HG03565 (cell line): ENCODE results near the gene NME2.

Experiments used
- ATAC-seq: cut with Tn5 transposase; IDR thresholded peaks from one replicate; pipeline ENCODE4 v1.9.1; 2021; ENCODE audit warnings: mild to moderate bottlenecking, moderate library complexity; ENCODE audit not compliant: unreplicated experiment

Gene NME2

DNA sequence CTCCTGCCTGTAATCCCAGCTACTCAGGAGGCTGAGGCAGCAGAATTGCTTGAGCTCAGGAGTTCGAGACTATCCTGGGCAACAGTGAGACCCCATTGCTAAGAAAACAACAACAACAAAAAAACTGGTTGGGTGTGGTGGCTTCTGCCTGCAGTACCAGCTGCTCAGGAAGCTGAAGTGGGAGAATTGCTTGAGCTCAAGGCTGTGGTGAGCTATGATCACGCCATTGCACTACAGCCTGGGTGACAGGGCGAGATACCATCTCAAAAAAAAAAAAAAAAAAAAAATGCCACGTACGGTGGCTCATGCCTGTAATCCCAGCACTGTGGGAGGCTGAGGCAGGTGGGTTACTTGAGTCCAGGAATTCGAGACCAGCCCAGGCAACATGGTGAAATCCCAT is 34.1 kb downstream of the NME2 start:
- no peak for ATAC-seq

DNA sequence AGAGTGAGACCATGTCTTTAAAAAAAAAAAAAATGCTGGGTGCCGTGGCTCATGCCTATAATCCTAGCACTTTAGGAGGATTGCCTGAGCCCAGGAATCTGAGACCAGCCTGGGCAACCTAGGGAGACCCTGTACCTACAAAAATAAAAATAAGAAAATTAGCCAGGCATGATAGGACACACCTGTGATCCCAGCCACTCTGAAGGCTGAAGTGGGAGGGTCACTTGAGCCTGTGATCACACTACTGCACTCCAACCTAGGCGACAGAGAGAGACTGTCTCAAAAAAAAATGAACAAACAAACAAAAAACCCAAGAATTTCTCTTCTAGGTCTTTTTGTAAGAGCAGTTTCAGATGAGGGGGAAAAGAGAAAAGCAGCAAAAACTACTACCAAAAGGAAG is 34.6 kb downstream of the NME2 start:
- no peak for ATAC-seq

DNA sequence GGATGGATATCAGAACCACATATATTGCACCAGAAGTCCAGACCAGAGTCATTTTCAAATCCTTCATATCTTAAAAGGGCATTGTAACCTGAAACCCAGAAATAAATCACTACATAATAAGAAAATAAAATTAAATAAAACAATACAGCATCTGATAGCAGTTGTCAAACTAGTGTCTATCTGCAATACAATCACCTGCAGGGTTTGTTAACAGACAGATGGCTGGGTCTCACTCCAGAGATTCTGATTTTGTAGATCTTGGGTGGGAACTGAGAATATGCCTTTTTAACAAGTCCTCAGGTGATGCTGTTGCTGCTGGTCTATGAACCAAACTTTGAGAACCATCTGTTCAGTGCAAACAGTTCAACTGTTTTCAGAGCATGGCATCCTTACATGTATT is 37.6 kb downstream of the NME2 start:
- no peak for ATAC-seq

DNA sequence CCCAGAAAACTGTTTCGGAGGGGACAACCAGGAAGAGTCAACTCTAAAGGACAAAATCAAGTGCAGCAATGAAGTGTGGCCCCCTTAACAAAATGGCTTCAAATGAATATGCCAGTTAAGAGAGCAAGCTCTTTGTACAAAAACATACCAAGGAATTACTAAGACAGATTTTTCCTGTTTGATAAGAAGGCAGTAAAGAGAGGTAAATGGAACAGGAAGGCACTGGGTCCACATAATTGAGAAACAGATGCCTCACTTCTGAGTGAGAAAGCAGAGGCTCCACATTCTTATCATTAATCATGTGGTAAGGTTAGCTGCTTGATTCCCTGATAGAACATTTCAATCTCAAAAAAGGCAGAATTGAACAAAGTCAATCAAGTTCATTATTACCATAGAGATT is 48.7 kb downstream of the NME2 start:
- ATAC-seq: no peak

DNA sequence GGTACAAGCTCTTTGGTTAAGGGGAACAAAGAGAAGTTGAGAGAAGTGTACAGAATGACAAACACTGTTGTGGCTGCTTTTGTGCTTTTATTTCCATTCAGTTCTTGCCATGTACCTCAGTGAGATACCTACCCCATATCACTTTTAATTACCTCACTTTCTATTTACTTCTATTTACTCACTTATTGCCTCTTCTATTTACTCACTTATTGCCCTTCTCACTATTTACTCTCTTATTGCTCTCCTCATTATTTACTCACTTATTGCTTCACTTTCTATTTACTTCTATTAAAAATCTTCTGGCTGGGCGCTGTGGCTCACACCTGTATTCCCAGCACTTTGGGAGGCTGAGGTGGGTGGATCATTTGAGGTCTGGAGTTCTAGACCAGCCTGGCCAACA is 51.7 kb downstream of the NME2 start:
- ATAC-seq: no peak

DNA sequence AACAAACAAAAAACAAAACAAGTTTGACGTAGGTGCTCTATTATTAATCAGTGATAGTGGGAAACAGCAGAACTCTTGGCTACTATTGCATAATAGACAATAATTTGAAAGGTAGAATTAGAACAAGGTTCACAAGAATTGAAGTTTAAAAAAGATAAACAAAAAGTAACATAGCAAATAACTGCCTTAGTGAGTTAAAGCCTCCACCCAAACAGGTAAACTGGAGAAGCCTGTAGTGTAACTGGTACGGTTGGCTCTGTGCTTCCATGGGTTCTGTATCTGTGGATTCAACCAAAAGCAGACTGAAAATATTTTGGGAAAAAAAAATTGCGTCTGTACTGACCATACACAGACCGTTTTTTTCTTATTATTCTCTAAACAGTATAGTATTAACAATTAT is 55.1 kb downstream of the NME2 start:
- ATAC-seq: no peak
